SIG-M5 (cell line): Measurements from ENCODE around the gene ATP6V1B1.

Experiments used
- DNase-seq: peaks from one replicate; lab custom pipeline; 2025; lab: John Stamatoyannopoulos, UW

Gene ATP6V1B1

GRCh38 chr2:70901227-70902066 lies 34.3 kb upstream of the ATP6V1B1 start:
- DNase-seq, result no peak

GRCh38 chr2:70902067-70902442 lies 33.6 kb upstream of the ATP6V1B1 start:
- no peak for DNase-seq

DNA sequence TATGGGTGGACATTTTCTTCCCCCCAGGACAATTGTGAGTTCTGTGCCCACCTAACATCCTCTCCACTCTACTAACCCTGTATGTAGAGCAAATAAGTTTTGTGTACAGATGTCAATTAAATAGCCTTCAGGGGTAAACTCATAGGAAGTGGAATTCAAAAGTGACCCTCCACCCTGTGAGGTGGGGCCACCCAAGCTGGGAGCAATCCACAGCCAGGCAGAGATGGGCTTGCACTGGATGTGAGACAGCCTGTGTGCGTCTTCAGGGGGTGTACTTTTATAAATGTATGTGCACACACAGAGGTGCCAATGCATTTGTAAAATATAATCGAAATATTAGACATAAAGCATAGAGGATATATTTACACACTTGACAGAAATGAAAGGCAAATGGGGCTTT lies 33.1 kb upstream of the ATP6V1B1 start:
- DNase-seq, result no peak

DNA sequence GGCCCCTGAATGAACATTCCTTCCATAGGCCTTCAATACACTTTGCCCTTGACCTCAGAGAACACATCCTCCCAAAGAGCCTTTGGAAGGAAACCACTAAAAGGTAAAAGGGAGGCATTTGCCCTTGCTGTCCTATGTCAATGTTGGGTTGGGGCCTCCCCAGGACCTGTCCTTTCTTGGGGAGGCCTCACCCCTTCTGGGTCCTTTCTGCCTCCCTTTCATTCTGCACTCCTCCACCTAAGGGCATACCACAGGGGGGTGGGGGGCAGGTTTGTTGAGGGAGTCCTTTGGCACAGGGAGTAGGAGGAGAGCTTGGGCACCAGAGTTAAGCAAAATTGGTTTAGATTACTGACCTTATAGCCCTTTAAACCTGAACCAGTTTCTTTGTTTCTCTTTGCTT lies 32.5 kb upstream of the ATP6V1B1 start:
- DNase-seq, result no peak

DNA sequence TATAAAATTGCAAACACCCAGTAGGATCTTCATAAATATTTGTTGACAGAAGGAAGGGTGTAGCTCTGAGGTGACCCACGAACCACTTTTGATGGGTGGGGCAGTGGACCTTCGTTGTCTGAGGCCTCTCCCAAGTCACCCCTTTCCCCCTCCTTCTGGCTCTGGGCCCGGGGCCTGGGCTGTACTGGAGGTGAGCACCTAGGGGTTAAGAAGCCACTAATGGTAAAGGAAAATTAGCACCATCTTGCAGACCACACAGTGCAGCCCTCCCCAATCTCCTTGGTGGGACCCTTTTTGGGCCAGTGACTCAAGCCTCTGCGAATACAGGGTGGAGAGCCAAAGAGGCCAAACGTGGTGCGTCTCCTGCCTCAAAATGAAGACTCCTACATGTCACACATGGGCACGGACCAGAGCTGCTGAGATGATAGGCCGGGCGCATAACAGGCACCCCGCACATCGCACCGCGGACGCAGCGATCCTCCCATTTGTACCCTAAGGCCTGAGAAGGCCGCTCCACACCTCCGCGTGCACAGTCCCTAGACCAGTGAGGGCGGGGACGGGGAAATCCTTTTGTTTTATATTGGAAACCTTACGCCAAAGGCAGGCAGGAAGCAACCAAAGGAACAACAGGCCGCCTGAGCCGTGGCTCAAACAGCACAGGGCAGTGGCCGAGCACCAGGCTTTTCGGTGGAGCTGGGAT lies 31.9 kb upstream of the ATP6V1B1 start:
- no peak for DNase-seq

- DNase-seq, result no peak
Observed at GRCh38 chr2:70904371-70905216, 31.1 kb upstream of the ATP6V1B1 start.

DNA sequence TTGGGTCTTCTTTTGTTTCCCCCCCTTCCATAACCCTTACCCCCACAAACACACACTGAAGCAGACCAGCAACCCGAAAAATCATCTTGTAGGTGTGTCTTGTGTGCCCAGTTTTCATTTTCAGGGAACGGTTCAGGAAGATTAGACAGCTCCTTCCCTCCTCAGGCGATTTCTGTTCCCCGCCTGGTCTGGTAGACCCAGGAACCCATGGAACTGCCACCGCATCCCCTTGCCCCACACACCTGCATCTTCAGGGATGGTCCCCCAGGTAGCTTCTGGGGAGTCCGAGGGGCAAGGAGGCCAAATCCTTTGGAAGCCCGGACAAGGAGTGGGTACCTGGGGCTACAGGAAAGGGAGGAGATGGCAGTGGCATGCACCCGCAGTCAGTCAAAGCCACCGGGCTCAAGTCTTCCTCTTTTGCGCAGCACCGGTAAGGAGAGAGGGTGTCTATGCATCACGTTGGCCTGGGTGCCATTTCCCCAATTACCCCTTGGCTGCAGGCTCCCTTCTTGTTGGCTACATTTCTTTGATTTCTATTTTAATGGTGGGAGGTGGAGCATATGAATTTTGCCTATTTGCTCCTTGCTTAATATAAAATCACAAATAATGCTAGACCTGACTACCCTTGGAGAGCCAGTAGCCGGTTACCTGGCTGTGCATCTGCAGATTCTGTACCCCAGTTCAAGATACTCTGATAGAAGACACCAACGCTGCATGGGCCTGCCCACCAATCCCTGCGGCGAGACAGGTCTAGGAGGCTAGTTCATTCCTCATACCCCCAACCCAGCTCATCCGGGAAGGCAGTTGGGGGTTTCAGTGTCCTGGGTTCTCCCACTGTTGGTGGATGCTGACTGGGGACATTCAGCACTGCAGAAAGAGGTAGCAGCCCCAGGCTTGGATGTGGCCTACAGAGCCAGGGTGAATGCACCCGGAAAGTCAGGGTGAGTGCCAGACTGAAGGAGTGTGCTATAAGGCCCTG lies 30.0 kb upstream of the ATP6V1B1 start:
- DNase-seq, result no peak

- DNase-seq, result no peak
Observed at GRCh38 chr2:70906439-70907005, 29.2 kb upstream of the ATP6V1B1 start.

- DNase-seq, result no peak
Observed at GRCh38 chr2:70907130-70908057, 28.3 kb upstream of the ATP6V1B1 start.

DNA sequence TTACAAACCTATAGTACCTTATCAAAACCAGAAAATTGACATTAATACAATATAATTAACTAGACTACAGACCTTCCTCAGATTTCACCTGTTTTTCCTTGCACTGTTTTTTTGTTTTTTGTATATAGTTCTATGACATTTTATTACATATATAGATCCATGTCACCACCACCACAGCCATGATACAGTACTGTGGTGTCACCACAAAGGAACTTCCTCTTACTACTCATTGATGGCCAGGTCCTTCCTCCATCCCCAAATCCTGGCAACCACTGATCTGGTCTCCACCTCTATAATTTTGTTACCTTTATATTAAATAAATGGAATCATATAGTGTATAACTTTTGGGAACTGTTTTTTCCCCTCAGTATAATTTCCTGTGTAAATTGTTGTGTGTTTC lies 19.4 kb upstream of the ATP6V1B1 start:
- no peak for DNase-seq

DNA sequence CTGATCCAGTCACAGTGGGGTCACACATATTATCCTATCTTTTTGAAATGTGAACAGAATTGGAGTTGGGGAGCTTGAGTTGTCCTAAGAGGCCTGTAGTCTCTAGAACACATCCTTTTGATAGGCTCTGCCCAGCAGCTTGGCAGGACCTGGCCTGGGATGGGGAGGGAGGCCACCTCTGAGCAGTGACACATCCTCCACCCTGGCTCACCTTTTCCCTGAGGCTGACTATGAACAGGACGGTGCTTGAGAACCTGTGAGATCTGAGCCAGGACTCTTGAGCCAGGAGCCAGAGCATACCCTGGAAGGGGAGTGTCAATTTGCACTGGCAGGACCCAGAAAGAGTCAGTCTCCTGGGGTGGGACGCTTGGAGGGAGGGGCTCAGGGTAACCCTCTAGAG lies 17.7 kb upstream of the ATP6V1B1 start:
- no peak for DNase-seq

DNA sequence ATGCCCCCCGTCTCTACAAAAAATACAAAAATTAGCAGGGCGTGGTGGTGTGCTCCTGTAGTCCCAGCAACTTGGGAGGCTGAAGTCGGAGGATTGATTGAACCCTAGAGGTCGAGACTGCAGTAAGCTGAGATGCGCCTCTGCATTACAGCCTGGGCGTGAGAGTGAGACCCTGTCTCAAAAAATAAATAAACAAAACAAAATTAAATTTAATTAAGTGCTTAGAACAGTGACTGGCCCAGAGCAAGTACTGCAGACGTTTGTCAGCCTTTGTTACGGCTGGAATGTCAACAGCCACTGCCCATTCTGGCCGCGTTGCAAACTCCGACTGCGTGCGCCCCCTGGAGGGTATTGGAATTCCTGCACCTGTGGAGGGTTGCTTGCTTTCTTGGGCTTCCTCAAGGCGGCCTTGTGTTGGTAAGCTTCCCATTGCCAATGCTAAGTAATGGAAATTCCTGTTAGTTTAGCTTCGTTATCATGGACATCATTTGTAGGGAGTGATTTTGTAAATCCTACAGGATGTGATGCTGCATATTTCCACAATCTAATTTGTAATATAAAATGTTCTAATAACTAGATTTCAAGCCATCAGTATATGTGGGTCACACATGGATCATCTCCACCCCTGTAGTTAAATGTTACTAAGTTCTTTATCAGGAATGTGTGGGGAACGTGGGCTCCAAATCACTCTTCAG lies 15.9 kb upstream of the ATP6V1B1 start:
- peak; percentile 15 for DNase-seq

DNA sequence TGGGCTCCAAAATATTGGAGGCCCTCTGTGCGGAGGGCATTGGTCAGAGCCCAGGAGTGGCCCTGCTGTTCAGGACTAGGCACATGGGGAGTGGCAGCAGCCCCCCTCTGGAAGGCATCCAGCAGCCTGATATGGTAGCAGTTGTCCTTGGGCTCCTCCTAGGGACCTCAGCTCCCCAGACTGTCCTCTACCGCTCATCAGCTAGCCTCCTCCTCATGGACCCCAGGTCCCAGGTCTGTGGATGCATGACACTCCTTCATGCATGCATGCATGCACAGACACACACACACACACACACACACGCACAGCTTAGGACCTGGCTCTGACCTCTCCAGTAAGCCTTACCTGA lies 15.4 kb upstream of the ATP6V1B1 start:
- no peak for DNase-seq

- DNase-seq, result no peak
Observed at GRCh38 chr2:70921031-70921430, 14.7 kb upstream of the ATP6V1B1 start.

- no peak for DNase-seq
Observed at GRCh38 chr2:70921839-70922234, 13.9 kb upstream of the ATP6V1B1 start.

GRCh38 chr2:70922235-70923234 lies 13.2 kb upstream of the ATP6V1B1 start:
- DNase-seq, result no peak

GRCh38 chr2:70923378-70924015 lies 12.2 kb upstream of the ATP6V1B1 start:
- no peak for DNase-seq

DNA sequence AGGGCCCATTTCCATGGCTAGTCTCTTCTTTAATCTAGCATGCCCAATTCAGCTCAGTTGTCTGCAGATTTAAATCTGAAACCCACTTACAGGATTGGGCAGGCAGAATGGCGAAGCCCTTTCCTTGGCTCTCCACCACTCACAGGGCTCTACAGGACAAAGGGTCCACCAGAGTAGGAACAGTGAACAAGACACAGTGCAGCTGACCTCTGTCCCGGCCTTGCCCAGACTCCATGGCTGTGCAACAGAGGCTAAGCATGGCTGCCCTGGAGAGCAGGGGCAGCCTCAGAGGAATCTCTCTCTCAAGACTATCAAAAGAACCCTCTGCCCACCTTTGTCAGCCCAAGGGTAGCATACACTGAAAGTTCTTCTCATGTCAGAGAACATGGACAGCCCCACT lies 9.7 kb upstream of the ATP6V1B1 start:
- DNase-seq, result no peak
